ENCODE data around the gene SPACA7. TPM values are rescaled to one million over a fixed set of nuclear protein-coding genes. Genes with fewer than 3 reads are reported as not detected.

The SPACA7 gene
- total and polyA plus RNA-seq, 7 donors, result not detected

Other genes with a start within 250 kb of the SPACA7 start
- 10 to 100 TPM in 3 of 4 donors, 1 to 10 TPM in 1; 7.4 to 15.3 (median 14.3) TPM for gene TUBGCP3, start 211.8 kb downstream of the SPACA7 start, total RNA-seq
- gene TUBGCP3, start 211.8 kb downstream of the SPACA7 start, polyA plus RNA-seq, result 10 to 100 TPM in 1 of 3 donors, 1 to 10 TPM in 2; 8.3 to 13.1 (median 8.4) TPM

Measured in psoas muscle (tissue), 7 donors.